A172 (cell line): ENCODE data around the gene RADIL. TPM values are rescaled to one million over a fixed set of nuclear protein-coding genes. Genes with fewer than 3 reads are reported as not detected.

Source experiments
- DNase-seq: peaks from one replicate; pipeline ENCODE4 v3.0.0-alpha.2; 2015; ENCODE audit warnings: low spot score
- total RNA-seq: library from RNA; depleted of rRNA; stranded (reverse); fragments of >200 nt; shearing (Covaris generic); gene quantifications from 2 replicates; pipeline ENCODE4 v1.2.3, GENCODE V29; 2014

The RADIL gene
- total RNA-seq, 1 experiment from 2014 or later, result 5.1 TPM

DNA sequence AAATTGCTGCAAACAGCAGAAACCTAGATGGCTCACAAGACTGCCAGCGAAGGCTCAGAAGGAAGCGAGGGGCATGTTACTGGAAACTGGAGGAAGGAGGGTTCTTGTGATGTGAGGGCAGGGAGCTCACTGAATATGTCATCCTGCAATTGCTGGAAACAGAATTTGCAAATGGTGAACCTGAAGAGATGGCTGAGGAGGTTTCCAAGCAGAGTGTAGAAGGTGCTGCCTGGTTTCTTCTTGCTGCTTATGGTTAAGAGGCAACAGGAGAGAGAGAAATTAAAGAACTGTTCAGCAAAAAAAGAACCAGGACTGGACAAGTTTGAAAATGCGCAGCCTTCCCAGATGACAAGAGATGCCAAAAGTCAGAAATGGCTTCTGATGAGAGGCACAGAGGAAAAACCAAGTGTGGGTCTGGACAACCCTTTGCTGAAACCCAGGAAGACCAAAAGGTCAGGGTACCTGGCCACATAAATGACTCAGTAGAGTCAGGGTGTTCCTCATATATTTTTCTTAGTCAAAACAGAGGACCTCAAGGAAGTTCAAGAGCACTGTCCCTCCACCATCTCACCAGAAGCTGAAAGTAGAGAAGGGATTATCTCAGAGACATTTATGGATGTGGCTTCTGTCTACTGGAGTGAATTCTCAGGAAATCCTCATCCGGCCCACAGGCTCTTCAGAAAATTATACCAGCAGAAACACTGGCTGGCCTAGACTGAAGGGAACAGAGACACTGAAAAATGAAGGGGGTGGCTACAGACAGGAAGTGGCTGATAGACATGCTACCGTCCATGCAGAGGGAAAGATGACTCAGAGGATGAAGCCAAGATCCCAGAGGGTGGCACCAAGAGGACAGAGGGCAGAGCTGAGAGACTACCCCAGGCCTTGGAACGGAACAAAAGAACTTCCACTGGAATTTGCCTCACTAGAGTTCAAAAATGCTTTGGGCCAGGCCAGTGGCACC is 31.8 kb downstream of the RADIL start:
- peak; percentile 73 for DNase-seq

GRCh38 chr7:4850262-4850795 is 33.2 kb downstream of the RADIL start:
- no peak for DNase-seq

- peak; percentile 74 for DNase-seq
These were observed 34.1 kb downstream of the RADIL start for GRCh38 chr7:4849390-4849789.

- DNase-seq, result no peak
These were observed 37.8 kb downstream of the RADIL start for GRCh38 chr7:4845740-4846142.

GRCh38 chr7:4842319-4843064 is 41.0 kb downstream of the RADIL start:
- DNase-seq, result no peak

DNA sequence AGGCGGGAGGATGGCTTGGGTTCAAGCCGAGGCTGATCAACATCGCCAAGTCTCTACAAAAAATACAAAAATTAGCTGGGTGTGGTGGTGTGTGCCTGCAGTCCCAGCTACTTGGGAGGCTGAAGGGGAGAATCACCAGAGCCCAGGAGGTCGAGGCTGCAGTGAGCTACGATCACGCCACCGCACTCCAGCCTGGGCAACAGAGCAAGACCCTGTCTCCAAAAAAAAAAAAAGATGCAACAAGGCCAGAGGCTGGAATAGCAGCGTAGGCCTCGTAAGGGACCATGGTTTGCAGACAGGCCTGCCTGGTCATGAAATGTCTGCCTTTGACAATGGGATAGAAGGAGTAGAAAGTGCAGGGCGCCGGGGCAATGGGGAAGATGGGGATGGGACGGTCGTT is 41.7 kb downstream of the RADIL start:
- no peak for DNase-seq

- DNase-seq, result no peak
These were observed 42.3 kb downstream of the RADIL start for GRCh38 chr7:4841007-4841784.

DNA sequence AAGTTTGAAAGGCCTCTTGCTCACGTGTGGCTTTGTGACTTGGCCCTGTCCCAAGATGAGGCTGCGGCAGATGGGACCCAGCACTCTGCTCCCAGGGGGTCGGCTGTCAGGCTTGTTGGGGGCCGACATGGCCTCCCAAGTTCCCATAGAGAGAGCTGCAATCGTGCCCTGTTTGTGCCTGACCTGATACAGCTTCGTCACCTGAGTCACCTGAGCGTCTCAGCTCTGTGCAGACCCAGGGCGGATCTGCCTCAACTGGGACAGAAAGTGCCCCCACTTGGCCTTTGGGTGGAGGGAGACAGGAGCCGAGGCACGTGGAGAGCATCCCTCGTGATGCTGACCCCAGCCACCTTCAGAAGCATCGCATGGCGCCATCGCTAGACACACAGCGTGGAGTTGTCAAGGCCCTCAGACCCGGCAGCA is 43.4 kb downstream of the RADIL start:
- no peak for DNase-seq

DNA sequence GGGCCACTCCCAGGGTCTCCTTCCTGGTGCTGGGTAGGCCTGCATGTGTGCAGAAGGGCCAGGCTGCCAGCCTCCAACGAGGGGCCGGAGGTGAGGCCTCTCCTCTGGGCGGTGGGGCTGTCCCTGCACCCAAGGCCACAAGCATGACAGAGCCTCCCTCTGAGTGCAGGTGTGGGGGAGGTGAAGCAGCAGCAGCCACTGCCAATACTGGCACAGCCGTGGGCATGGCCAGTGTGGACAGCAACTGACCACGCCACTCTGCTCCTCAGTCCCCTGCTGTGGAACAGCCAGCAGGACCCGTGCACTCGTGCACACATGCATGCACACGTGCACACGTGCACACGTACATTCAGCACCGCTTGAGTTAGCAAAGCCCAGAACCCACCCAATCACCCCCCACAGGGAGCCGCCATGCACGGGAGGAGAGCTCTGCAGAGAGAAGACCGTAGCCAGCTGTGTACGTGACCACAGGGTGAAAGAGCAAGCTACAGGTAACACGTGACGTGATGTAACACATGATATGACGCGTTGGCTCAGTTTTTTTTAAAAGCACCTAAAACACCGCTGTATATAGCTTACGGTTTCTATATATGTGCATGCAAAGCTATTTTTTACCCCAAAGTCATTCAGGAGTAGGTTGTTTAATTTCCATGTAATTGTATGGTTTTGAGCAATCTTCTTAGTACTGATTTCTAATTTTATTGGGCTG is 44.7 kb downstream of the RADIL start:
- no peak for DNase-seq

GRCh38 chr7:4837803-4838625 is 45.5 kb downstream of the RADIL start:
- DNase-seq, result no peak

DNA sequence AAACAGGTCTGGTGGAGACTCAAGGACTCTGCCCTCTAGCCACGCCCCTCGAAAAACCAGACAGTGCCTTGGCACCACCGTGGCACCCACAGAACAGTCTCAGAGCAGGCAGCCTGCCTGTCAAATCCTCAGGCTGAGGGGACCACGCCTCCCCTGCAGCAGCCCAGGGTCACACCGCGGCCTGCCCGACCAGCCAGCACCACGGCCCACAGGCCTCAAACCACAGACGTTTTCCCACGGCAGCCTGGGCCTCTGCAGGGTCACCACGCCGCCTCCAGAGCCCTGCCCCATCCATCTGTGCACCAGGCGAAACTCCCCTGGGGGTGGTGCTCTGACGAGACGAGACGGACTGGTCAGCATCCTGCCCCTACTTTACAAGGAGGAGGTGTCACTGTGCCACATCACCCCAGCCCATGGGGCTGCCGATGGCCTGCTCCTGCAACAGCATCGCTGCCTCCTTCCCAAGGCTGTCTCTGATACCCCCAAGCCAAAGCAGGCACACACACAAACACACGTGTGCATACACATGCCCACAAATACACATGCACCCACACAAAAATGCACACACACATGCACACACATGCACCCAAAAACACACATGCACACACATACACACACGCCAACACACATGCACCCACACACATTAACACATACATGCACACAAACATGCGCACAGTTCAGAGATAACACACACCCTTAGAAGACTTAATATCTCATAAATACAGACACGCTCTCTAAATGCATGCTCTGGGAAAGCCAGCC is 46.3 kb downstream of the RADIL start:
- no peak for DNase-seq

DNA sequence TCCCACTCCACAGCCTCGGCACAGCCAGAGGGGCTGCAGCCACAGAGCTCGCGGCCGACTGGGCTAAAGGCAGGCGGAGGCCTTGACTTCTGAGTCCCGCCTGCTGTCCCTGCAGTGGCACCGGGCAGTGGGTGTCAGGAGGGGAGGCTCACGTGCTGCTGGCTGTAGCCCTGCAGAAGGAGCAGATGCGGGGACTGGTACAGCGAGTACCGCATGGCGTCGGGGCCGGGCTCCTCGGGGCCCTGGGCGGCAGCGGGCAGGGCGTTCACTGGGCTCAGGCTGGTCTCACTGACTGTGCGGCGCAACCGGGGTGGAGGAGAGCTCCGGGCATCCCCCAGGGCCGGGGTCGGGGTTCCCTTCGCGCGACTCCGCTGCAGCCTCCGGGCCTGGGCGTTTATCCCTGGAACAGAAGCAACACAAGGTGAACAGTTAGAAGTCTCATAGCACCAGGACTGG is 47.3 kb downstream of the RADIL start:
- no peak for DNase-seq

GRCh38 chr7:4835398-4836205 is 47.9 kb downstream of the RADIL start:
- peak; percentile 14 for DNase-seq

- no peak for DNase-seq
These were observed 48.7 kb downstream of the RADIL start for GRCh38 chr7:4834601-4835397.

- DNase-seq, result no peak
These were observed 49.6 kb downstream of the RADIL start for GRCh38 chr7:4833691-4834600.

- no peak for DNase-seq
These were observed 50.3 kb downstream of the RADIL start for GRCh38 chr7:4833176-4833575.

DNA sequence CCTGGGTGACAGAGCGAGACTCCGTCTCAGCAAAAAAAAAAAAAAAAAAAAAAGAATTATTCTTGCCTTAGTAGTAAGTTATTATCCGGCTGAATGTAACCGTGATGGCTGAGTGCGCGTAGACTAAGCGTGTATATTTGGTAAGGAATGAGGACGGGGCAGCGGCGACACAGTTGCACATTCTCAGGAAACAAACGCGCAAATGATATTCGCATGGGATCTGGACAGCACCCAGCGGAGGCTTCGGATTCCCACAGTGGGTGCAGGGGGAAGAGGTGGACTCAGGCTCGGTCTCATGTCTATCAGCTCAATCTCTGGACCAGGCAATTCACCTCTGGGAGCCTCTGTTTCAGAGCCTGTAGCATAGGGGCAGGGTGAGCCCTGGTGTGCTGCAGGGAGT is 50.8 kb downstream of the RADIL start:
- DNase-seq, result no peak
